Cardiac muscle cell (in vitro differentiated cells and primary cell): Measurements from ENCODE around the gene ARHGEF12. TPM values are rescaled to one million over a fixed set of nuclear protein-coding genes. Genes with fewer than 3 reads are reported as not detected.

Experiments used
- DNase-seq, 2 donors: peaks; one replicate each; pipeline versions ENCODE4 v3.0.0 to v3.0.0-alpha.2; 2010 to 2017; ENCODE audit warnings: low read depth in 1 of 2, low spot score in 1 of 2
- H3K27ac ChIP-seq: fragments of 200-600 bp; sonication (generic); 2 replicates; pipeline ENCODE4 v1.5.1; 2016
- H3K27me3 ChIP-seq: fragments of 200-600 bp; sonication (generic); 2 replicates; pipeline ENCODE4 v1.6.0; 2016; ENCODE audit warnings: control low read depth
- H3K36me3 ChIP-seq: fragments of 200-600 bp; sonication (generic); 2 replicates; pipeline ENCODE4 v1.5.1; 2016; ENCODE audit warnings: control low read depth
- H3K4me1 ChIP-seq: fragments of 200-600 bp; sonication (generic); 2 replicates; pipeline ENCODE4 v1.8.1; 2017; ENCODE audit warnings: low read depth, mild to moderate bottlenecking, mixed run types
- H3K4me3 ChIP-seq: fragments of 200-600 bp; sonication (generic); 2 replicates; pipeline ENCODE4 v1.5.1; 2016; ENCODE audit warnings: mild to moderate bottlenecking
- H3K9me3 ChIP-seq: fragments of 200-600 bp; sonication (generic); 2 replicates; pipeline ENCODE4 v1.5.1; 2017; ENCODE audit warnings: low read depth, mild to moderate bottlenecking, control low read depth
- CTCF ChIP-seq: IDR thresholded peaks from 2 replicates; pipeline ENCODE4 v1.5.1; 2012; ENCODE audit warnings: low read depth, mild to moderate bottlenecking, low read length
- polyA plus RNA-seq: library from polyadenylated mRNA; unstranded; fragments of >200 nt; fragmentation: Nextera tagmentation; extraction: Ambion mirVana; gene quantifications from 2 replicates; pipeline ENCODE4 v1.2.1, GENCODE V29; 2016
- total RNA-seq: library from RNA; depleted of rRNA; stranded (reverse); fragments of >200 nt; gene quantifications from 2 replicates; pipeline ENCODE4 v1.2.3, GENCODE V29; 2016

ARHGEF12 gene
- total and polyA plus RNA-seq, 2 experiments from 2014 or later: 21.7 to 43.4 TPM

GRCh38 chr11:120308081-120308480 lies 28.1 kb upstream of the ARHGEF12 start:
- no peak for TF ChIP-seq CTCF
- no peaks in the 10 kb centered on the region for H3K36me3 ChIP-seq
- H3K4me3 ChIP-seq: no peak overlapping the region
- peaks cover 17% of the 10 kb centered on the region for H3K27me3 ChIP-seq
- H3K9me3 ChIP-seq: no peaks in the 10 kb centered on the region
- H3K27ac ChIP-seq: no peak overlapping the region
- no peak for DNase-seq
- no peaks in the 10 kb centered on the region for H3K4me1 ChIP-seq

DNA sequence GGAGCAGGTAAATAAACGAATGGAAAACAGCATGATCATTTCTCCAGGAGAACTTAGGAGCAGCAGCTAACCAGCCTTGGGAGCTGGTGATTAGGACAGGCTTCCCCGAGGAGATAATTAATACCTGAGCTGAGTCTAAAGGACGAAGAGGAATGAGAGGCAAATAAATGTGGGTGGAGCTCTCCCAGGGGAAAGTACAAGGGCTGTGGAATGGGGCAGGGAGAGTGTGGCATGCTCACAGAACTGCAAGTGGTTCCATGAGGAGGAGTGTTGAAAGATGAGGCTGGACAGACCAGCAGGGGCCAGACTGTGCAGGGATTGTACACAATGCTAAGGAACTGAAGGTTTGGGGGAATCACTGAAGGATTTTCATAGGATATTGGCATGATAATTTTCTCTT lies 25.3 kb upstream of the ARHGEF12 start:
- no peaks in the 10 kb centered on the region for H3K9me3 ChIP-seq
- peaks cover 17% of the 10 kb centered on the region for H3K27me3 ChIP-seq
- H3K4me3 ChIP-seq: no peak overlapping the region
- H3K4me1 ChIP-seq: peaks cover 13% of the 10 kb centered on the region
- no peak for TF ChIP-seq CTCF
- peak in 1 of 2 donors; percentile 30 for DNase-seq
- no peaks in the 10 kb centered on the region for H3K36me3 ChIP-seq
- no peak overlapping the region for H3K27ac ChIP-seq

DNA sequence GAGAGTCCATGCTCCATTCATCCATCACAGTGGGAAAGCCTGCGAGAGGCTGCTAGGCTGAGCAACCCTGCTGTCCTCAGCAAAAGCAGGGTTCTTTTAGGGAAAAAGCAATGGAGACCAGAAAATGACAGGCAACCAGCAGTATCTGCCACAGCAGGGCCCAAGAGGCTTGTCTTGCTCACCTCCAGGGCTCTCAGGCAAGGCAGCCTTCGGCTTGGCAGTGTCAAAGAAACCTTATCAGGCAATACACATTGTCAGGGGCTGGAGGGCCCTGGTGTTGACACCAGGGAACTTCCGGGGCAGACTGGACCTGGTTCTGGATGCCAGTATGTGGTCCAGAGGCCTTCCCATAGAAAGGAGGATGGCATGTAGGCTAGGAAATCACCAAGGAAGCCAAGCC lies 21.4 kb upstream of the ARHGEF12 start:
- Histone ChIP-seq H3K9me3 (no peaks in the 10 kb centered on the region), H3K4me3 (no peak overlapping the region), H3K27me3 (peaks cover 6% of the 10 kb centered on the region), H3K36me3 (no peaks in the 10 kb centered on the region), H3K27ac (peak overlapping the region; percentile 51), H3K4me1 (peaks cover 29% of the 10 kb centered on the region)
- TF ChIP-seq CTCF: no peak
- no peak for DNase-seq

- no peak for TF ChIP-seq CTCF
- peak; percentile 69 to 80 for DNase-seq
- no peak overlapping the region for H3K4me3 ChIP-seq
- no peaks in the 10 kb centered on the region for H3K36me3 ChIP-seq
- no peaks in the 10 kb centered on the region for H3K9me3 ChIP-seq
- H3K4me1 ChIP-seq: peaks cover 29% of the 10 kb centered on the region
- H3K27me3 ChIP-seq: no peaks in the 10 kb centered on the region
- H3K27ac ChIP-seq: peak overlapping the region; percentile 20
Measured at GRCh38 chr11:120316880-120317688, 19.1 kb upstream of the ARHGEF12 start.

- H3K4me3 ChIP-seq: no peak overlapping the region
- H3K9me3 ChIP-seq: no peaks in the 10 kb centered on the region
- H3K4me1 ChIP-seq: peaks cover 29% of the 10 kb centered on the region
- H3K27ac ChIP-seq: no peak overlapping the region
- no peaks in the 10 kb centered on the region for H3K36me3 ChIP-seq
- no peak for TF ChIP-seq CTCF
- no peaks in the 10 kb centered on the region for H3K27me3 ChIP-seq
- DNase-seq: no peak
Measured at GRCh38 chr11:120317689-120318480, 18.3 kb upstream of the ARHGEF12 start.
